Measurements from ENCODE around the gene GATM. TPM values are rescaled to one million over a fixed set of nuclear protein-coding genes. Genes with fewer than 3 reads are reported as not detected.

GATM gene
- total RNA-seq, 1 experiment from 2014 or later: 10.7 TPM

- Histone ChIP-seq H2BK15ac (ENCODE audit: low read depth, low read length) (no peak overlapping the region), H3K9me3 (ENCODE audit: control insufficient read depth, low read depth, low read length) (no peaks in the 10 kb centered on the region), H4K20me1 (ENCODE audit: control insufficient read depth, insufficient read depth, insufficient read length) (no peaks in the 10 kb centered on the region), H2BK5ac (ENCODE audit: insufficient read length, low read length) (no peak overlapping the region), H3K27ac (ENCODE audit: insufficient read length, low read depth, low read length) (no peak overlapping the region), H3T11ph (ENCODE audit: low read length) (no peak overlapping the region), H2BK20ac (ENCODE audit: low read depth, low read length, poor library complexity, severe bottlenecking) (no peak overlapping the region), H2AFZ (ENCODE audit: low read length) (no peak overlapping the region), H3K56ac (ENCODE audit: insufficient read length, low read depth, low read length) (no peak overlapping the region), H2BK120ac (ENCODE audit: low read depth, low read length, poor library complexity, severe bottlenecking) (no peak overlapping the region), H3K18ac (ENCODE audit: insufficient read length, low read depth, low read length) (no peak overlapping the region), H3K9ac (ENCODE audit: extremely low read depth, insufficient read length, low read length) (no peak overlapping the region), H4K91ac (ENCODE audit: insufficient read length, low read depth, low read length) (no peak overlapping the region), H3K4ac (ENCODE audit: low read depth, low read length) (no peak overlapping the region), H3K14ac (ENCODE audit: insufficient read depth, low read length) (no peak overlapping the region), H3K4me2 (ENCODE audit: insufficient read depth, insufficient read length, low read length) (no peak overlapping the region), H3K4me1 (ENCODE audit: insufficient read depth, low read length) (no peaks in the 10 kb centered on the region), H3K79me2 (ENCODE audit: insufficient read depth, low read length) (no peaks in the 10 kb centered on the region), H3K27me3 (ENCODE audit: insufficient read depth, low read length) (no peaks in the 10 kb centered on the region), H4K5ac (ENCODE audit: insufficient read length, low read depth, low read length) (no peak overlapping the region), H2AK5ac (ENCODE audit: insufficient read length, low read length) (no peak overlapping the region), H4K8ac (replicated peaks; ENCODE audit: insufficient read length, low read depth, low read length) (no peak overlapping the region), H3K23ac (ENCODE audit: insufficient read length, low read depth, low read length) (no peak overlapping the region), H3K79me1 (ENCODE audit: insufficient read depth, low read depth, low read length, poor library complexity, severe bottlenecking) (no peaks in the 10 kb centered on the region), H3K23me2 (ENCODE audit: insufficient read length, low read depth, low read length, poor library complexity, severe bottlenecking) (no peaks in the 10 kb centered on the region), H2BK12ac (ENCODE audit: insufficient read length, low read depth, low read length) (no peak overlapping the region)
- no peak overlapping the region for H3K4me3 Mint-ChIP-seq
- no peak overlapping the region for H3K27ac Mint-ChIP-seq
- DNase-seq: no peak
- no peak for TF ChIP-seq CTCF (conservative IDR thresholded peaks at IDR 0.05)
- H3K4me1 Mint-ChIP-seq: no peaks in the 10 kb centered on the region; a peak in 1 of 4 replicates
- WGBS (ENCODE audit: extremely low coverage, insufficient read length, low lambda C conversion rate): no CpG with 5 or more reads among the region's 3 CpGs
- H3K36me3 Mint-ChIP-seq (ENCODE audit: insufficient read depth in 1 of 3, low read depth in 3 of 3): no peaks in the 10 kb centered on the region
- H3K9me3 Mint-ChIP-seq: no peaks in the 10 kb centered on the region
- H3K27me3 Mint-ChIP-seq (ENCODE audit: low read depth): peaks cover 18% of the 10 kb centered on the region
These were observed 32.0 kb downstream of the GATM start for GRCh38 chr15:45346381-45346780.

Measured in H9 (cell line).